Dermis blood vessel endothelial cell (primary cell): ENCODE measurements around the gene CLNK. TPM values are rescaled to one million over a fixed set of nuclear protein-coding genes. Genes with fewer than 3 reads are reported as not detected.
A peak's percentile ranks its signal among the peaks of the same experiment; 100 is the strongest.
"Not testable (repeated sequence)": the region's sequence is repeated elsewhere in the genome, so short reads cannot be mapped to it uniquely, and the experiment has no call there.

Source experiments
- DNase-seq: peaks from one replicate; pipeline ENCODE4 v3.0.0; 2010
- total RNA-seq: library from RNA; depleted of rRNA; stranded (reverse); fragments of >200 nt; gene quantifications from 2 replicates; pipeline ENCODE4 v1.2.3, GENCODE V29; 2014

Gene CLNK
- total RNA-seq, 1 donor from 2014 or later, result not detected

GRCh38 chr4:10575414-10575813 lies 109.2 kb downstream of the CLNK start:
- no peak for DNase-seq

- DNase-seq, result not testable (repeated sequence)
These were observed 110.0 kb downstream of the CLNK start for GRCh38 chr4:10574553-10574952.

- no peak for DNase-seq
These were observed 112.7 kb downstream of the CLNK start for GRCh38 chr4:10571909-10572308.

GRCh38 chr4:10569491-10569890 lies 115.1 kb downstream of the CLNK start:
- no peak for DNase-seq

- DNase-seq, result no peak
These were observed 116.8 kb downstream of the CLNK start for GRCh38 chr4:10567766-10568165.

- DNase-seq, result no peak
These were observed 119.3 kb downstream of the CLNK start for GRCh38 chr4:10565166-10565780.

- peak; percentile 74 for DNase-seq
These were observed 129.9 kb downstream of the CLNK start for GRCh38 chr4:10554694-10555093.

- no peak for DNase-seq
These were observed 130.4 kb downstream of the CLNK start for GRCh38 chr4:10554121-10554520.

- peak; percentile 31 for DNase-seq
These were observed 131.8 kb downstream of the CLNK start for GRCh38 chr4:10552591-10553280.

- no peak for DNase-seq
These were observed 148.7 kb downstream of the CLNK start for GRCh38 chr4:10535912-10536311.

GRCh38 chr4:10534820-10535219 lies 149.7 kb downstream of the CLNK start:
- DNase-seq, result no peak

- DNase-seq, result no peak
These were observed 152.4 kb downstream of the CLNK start for GRCh38 chr4:10532155-10532554.

GRCh38 chr4:10530137-10530786 lies 154.3 kb downstream of the CLNK start:
- DNase-seq, result peak; percentile 95

- peak; percentile 73 for DNase-seq
These were observed 155.1 kb downstream of the CLNK start for GRCh38 chr4:10529291-10530136.

- no peak for DNase-seq
These were observed 157.1 kb downstream of the CLNK start for GRCh38 chr4:10527438-10527837.

- peak; percentile 41 for DNase-seq
These were observed 157.9 kb downstream of the CLNK start for GRCh38 chr4:10526429-10527222.

GRCh38 chr4:10524196-10524833 lies 160.3 kb downstream of the CLNK start:
- no peak for DNase-seq

GRCh38 chr4:10521424-10521823 lies 163.1 kb downstream of the CLNK start:
- no peak for DNase-seq

- no peak for DNase-seq
These were observed 174.8 kb downstream of the CLNK start for GRCh38 chr4:10509733-10510132.

GRCh38 chr4:10506077-10506476 lies 178.5 kb downstream of the CLNK start:
- no peak for DNase-seq

- no peak for DNase-seq
These were observed 179.9 kb downstream of the CLNK start for GRCh38 chr4:10504570-10505179.
